ENCODE measurements around the gene CDKL5. TPM values are rescaled to one million over a fixed set of nuclear protein-coding genes. Genes with fewer than 3 reads are reported as not detected.

Gene CDKL5
- polyA plus RNA-seq, 2 of the 4 experiments (the other 2 are of a cell fraction), result 5.4 to 22.8 TPM

DNA sequence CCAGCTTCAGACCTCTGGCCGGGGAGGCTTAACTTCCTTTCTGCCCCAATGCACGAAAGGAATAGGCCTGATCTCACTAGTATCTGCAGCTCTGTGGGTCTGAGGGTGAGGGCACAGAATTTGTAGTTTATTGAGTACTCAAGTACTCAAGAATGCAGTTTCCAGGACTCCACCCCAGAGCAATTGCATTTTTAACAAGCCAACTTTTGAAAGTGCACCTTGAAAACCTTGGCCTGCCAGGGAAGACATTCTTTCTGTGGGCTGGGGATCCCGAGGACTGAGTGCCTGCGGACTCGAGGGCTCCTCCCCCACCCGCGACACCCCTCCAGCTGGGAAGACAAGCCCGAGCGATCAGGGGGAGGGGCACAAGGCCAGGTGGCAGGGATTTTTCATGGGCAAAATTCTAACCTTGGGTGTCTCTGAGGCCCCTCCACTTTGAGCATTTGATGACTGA lies 224.1 kb downstream of the CDKL5 start:
- Histone ChIP-seq H3K4me1 (no peaks in the 10 kb centered on the region), H3K4me2 (no peak overlapping the region), H3K27ac (0 out of 6 replicates have a peak overlapping the region, but pooled peaks of 1 of the 2 experiments have one; percentile 21), H3K4me3 (no peak overlapping the region), H3K9me3 (no peaks in the 10 kb centered on the region)
- DNase-seq (ENCODE audit: low read depth in 1 of 2, low spot score in 1 of 2), result no peak
- POLR2A ChIA-PET, result no interaction called here
- no peak for ATAC-seq
- WGBS (ENCODE audit: missing lambda C conversion rate), result 81% methylated on average over 9 of the region's 9 CpGs
- no peak for TF ChIP-seq HOXB5 (CRISPR knock-in tag; IDR thresholded peaks at IDR 0.05)
- CTCF ChIA-PET, result no interaction called here
- FAIRE-seq, result no peak

DNA sequence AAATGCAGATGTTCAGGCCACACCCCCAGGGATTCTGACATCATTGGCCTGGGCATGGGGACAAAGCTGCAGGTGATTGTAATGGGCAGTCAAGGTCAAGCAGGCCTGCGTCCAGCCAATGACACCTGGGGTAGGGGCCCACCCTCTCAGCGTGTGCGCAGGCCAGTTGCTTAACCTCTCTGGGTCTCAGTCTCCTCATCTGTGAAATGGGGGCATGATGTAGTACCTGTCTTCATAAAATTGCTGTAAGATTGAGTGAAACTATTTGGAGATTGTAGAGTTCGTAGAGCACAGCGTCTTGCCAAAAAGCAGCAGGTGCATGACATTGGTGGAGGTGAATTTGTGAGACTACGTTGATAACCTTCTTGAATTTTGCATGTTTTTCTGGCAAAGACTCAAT lies 225.3 kb downstream of the CDKL5 start:
- CTCF ChIA-PET, result no interaction called here
- H3K9me3 ChIP-seq, result no peaks in the 10 kb centered on the region
- TF ChIP-seq, protein P1, sequence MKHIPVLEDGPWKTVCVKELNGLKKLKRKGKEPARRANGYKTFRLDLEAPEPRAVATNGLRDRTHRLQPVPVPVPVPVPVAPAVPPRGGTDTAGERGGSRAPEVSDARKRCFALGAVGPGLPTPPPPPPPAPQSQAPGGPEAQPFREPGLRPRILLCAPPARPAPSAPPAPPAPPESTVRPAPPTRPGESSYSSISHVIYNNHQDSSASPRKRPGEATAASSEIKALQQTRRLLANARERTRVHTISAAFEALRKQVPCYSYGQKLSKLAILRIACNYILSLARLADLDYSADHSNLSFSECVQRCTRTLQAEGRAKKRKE (CRISPR knock-in tag; IDR thresholded peaks at IDR 0.05; ENCODE audit: low read depth), result no peak
- TF ChIP-seq, protein P2, sequence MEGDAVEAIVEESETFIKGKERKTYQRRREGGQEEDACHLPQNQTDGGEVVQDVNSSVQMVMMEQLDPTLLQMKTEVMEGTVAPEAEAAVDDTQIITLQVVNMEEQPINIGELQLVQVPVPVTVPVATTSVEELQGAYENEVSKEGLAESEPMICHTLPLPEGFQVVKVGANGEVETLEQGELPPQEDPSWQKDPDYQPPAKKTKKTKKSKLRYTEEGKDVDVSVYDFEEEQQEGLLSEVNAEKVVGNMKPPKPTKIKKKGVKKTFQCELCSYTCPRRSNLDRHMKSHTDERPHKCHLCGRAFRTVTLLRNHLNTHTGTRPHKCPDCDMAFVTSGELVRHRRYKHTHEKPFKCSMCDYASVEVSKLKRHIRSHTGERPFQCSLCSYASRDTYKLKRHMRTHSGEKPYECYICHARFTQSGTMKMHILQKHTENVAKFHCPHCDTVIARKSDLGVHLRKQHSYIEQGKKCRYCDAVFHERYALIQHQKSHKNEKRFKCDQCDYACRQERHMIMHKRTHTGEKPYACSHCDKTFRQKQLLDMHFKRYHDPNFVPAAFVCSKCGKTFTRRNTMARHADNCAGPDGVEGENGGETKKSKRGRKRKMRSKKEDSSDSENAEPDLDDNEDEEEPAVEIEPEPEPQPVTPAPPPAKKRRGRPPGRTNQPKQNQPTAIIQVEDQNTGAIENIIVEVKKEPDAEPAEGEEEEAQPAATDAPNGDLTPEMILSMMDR (IDR thresholded peaks at IDR 0.05), result no peak
- TF ChIP-seq KDM5A (IDR thresholded peaks at IDR 0.05) (no peak), HDAC2 (IDR thresholded peaks at IDR 0.05) (no peak), RCOR1 (IDR thresholded peaks at IDR 0.05; ENCODE audit: low read depth, low read length) (no peak), ZNF302 (CRISPR knock-in tag; IDR thresholded peaks at IDR 0.05) (no peak), SMC3 (IDR thresholded peaks at IDR 0.05) (no peak), TP53 (CRISPR knock-in tag; IDR thresholded peaks at IDR 0.05) (no peak), KDM1A (IDR thresholded peaks at IDR 0.05; ENCODE audit: low read depth) (no peak), HOXA7 (CRISPR knock-in tag; IDR thresholded peaks at IDR 0.05) (no peak), POLR2A (IDR thresholded peaks at IDR 0.05; ENCODE audit: low read length) (no peak), HOXB5 (CRISPR knock-in tag; IDR thresholded peaks at IDR 0.05) (no peak), FOXS1 (CRISPR knock-in tag; IDR thresholded peaks at IDR 0.05) (no peak), MYC (IDR thresholded peaks at IDR 0.05; ENCODE audit: borderline replicate concordance, low read length) (no peak), NR3C1 (IDR thresholded peaks at IDR 0.05) (no peak)
- TF ChIP-seq, protein P3, sequence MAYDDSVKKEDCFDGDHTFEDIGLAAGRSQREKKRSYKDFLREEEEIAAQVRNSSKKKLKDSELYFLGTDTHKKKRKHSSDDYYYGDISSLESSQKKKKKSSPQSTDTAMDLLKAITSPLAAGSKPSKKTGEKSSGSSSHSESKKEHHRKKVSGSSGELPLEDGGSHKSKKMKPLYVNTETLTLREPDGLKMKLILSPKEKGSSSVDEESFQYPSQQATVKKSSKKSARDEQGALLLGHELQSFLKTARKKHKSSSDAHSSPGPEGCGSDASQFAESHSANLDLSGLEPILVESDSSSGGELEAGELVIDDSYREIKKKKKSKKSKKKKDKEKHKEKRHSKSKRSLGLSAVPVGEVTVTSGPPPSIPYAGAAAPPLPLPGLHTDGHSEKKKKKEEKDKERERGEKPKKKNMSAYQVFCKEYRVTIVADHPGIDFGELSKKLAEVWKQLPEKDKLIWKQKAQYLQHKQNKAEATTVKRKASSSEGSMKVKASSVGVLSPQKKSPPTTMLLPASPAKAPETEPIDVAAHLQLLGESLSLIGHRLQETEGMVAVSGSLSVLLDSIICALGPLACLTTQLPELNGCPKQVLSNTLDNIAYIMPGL (CRISPR knock-in tag; IDR thresholded peaks at IDR 0.05; ENCODE audit: borderline replicate concordance), result no peak
- H3K27ac ChIP-seq, result no peak overlapping the region
- DNase-seq (ENCODE audit: low read depth in 1 of 2, low spot score in 1 of 2) (no peak), FAIRE-seq (no peak), ATAC-seq (no peak)
- no peak overlapping the region for H3K4me2 ChIP-seq
- H3K4me1 ChIP-seq, result no peaks in the 10 kb centered on the region
- H3K4me3 ChIP-seq, result no peak overlapping the region
- POLR2A ChIA-PET, result no interaction called here
- WGBS (ENCODE audit: missing lambda C conversion rate), result 88% methylated on average over 5 of the region's 6 CpGs

DNA sequence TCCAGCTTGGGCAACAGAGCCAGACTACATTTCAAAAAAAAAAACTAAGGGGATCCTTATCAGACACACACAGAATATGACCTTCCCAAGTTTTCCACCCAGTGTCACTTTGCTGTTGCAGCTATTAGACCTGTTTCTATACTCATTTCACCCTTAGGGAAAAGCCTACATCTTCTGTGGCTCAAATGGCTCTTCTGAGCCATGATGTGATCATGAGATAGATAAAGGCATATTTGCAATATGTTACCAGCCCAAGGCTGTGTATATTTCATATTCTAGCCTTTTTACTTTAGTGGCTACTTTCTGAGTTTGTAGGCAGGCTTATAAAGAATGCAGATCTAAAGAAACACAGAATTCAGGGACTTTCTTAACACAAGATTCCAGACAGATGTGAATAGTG lies 227.2 kb downstream of the CDKL5 start:
- no peak overlapping the region for H3K4me3 ChIP-seq
- DNase-seq (ENCODE audit: low read depth in 1 of 2, low spot score in 1 of 2) (no peak), ATAC-seq (no peak), FAIRE-seq (no peak)
- no peaks in the 10 kb centered on the region for H3K4me1 ChIP-seq
- no peak for TF ChIP-seq CEBPB (IDR thresholded peaks at IDR 0.05)
- no peak for TF ChIP-seq NPAS2 (CRISPR knock-in tag; IDR thresholded peaks at IDR 0.05; ENCODE audit: borderline replicate concordance)
- no peak for TF ChIP-seq ZNF302 (CRISPR knock-in tag; IDR thresholded peaks at IDR 0.05)
- no peak for TF ChIP-seq SREBF2 (IDR thresholded peaks at IDR 0.05)
- no peak for TF ChIP-seq POLR2AphosphoS2 (conservative IDR thresholded peaks at IDR 0.05; ENCODE audit: low read length)
- no peak for TF ChIP-seq RAD21 (conservative IDR thresholded peaks at IDR 0.05 in 1 of 2, IDR thresholded peaks at IDR 0.05 in 1 of 2)
- no peak for TF ChIP-seq ESRRA (IDR thresholded peaks at IDR 0.05; ENCODE audit: borderline replicate concordance, low read length)
- TF ChIP-seq HOXB13 (CRISPR knock-in tag; IDR thresholded peaks at IDR 0.05; ENCODE audit: low read depth), result no peak
- no peak for TF ChIP-seq NFE2L2 (conservative IDR thresholded peaks at IDR 0.05; ENCODE audit: low read length)
- TF ChIP-seq RARB (CRISPR knock-in tag; IDR thresholded peaks at IDR 0.05), result no peak
- TF ChIP-seq FOSB (CRISPR knock-in tag; IDR thresholded peaks at IDR 0.05), result no peak
- no peak for TF ChIP-seq PHF8 (IDR thresholded peaks at IDR 0.05; ENCODE audit: borderline replicate concordance, low read depth)
- H3K27ac ChIP-seq, result no peak overlapping the region
- no peaks in the 10 kb centered on the region for H3K9me3 ChIP-seq
- no peak overlapping the region for H3K4me2 ChIP-seq
- ChIA-PET POLR2A (no interaction called here), CTCF (interaction anchor here (1.3 kb wide), 1 partner anchor 14 kb away, joined by 3 read pairs; no protein-coding TSS in a partner anchor)

All from A549 (cell line).